Activated T-helper 17 cell treated with anti-CD3 and anti-CD28 coated beads, Interleukin-2, amount 50 U/mL, for 72 hours (primary cell): Measurements from ENCODE around the gene TNNI2. TPM values are rescaled to one million over a fixed set of nuclear protein-coding genes. Genes with fewer than 3 reads are reported as not detected.

Source experiments
- total RNA-seq, 2 donors: library from RNA; stranded (reverse); gene quantifications; one replicate each; pipeline ENCODE4 v1.2.3, GENCODE V29; 2022

Gene TNNI2
- total RNA-seq, 2 donors from 2014 or later, result not detected

Other genes with a start within 250 kb of the TNNI2 start
- gene KRTAP5-2, start 240.7 kb upstream of the TNNI2 start, total RNA-seq, result not detected
- gene KRTAP5-3, start 230.5 kb upstream of the TNNI2 start, total RNA-seq, result not detected
- gene KRTAP5-4, start 216.8 kb upstream of the TNNI2 start, total RNA-seq, result not detected
- gene KRTAP5-5, start 209.2 kb upstream of the TNNI2 start, total RNA-seq, result not detected
- gene KRTAP5-6, start 141.8 kb upstream of the TNNI2 start, total RNA-seq, result not detected
- gene IFITM10, start 88.4 kb upstream of the TNNI2 start, total RNA-seq, result under 1 TPM; 0.17 to 0.42 TPM
- gene CTSD, start 75.1 kb upstream of the TNNI2 start, total RNA-seq, result 10 to 100 TPM; 38.0 to 59.1 TPM
- gene SYT8, start 4.0 kb upstream of the TNNI2 start, total RNA-seq, result not detected
- gene LSP1, start 14.1 kb downstream of the TNNI2 start, total RNA-seq, result 100 to 1,000 TPM; 328 to 423 TPM
- under 1 TPM in 1 of 2 donors, not detected in 1; 0.11 TPM for gene PRR33, start 52.9 kb downstream of the TNNI2 start, total RNA-seq
- 10 to 100 TPM in 1 of 2 donors, 1 to 10 TPM in 1; 2.1 to 26.2 TPM for gene TNNT3, start 80.7 kb downstream of the TNNI2 start, total RNA-seq
- 100 to 1,000 TPM in 1 of 2 donors, 10 to 100 TPM in 1; 84.4 to 119 TPM for gene MRPL23, start 108.4 kb downstream of the TNNI2 start, total RNA-seq
- not detected for gene H19, start 158.9 kb downstream of the TNNI2 start, total RNA-seq